Kidney (tissue), 14 donors: ENCODE measurements around the gene SLAMF8. TPM values are rescaled to one million over a fixed set of nuclear protein-coding genes. Genes with fewer than 3 reads are reported as not detected.
A peak's percentile ranks its signal among the peaks of the same experiment; 100 is the strongest.

ENCODE experiments used
- DNase-seq, 5 donors: peaks; one replicate each; pipeline ENCODE4 v3.0.0-alpha.2; 2013 to 2020
- FAIRE-seq: peaks from 2 replicates; lab custom pipeline; 2012; peaks lifted over from hg19 to GRCh38; lab: Jason Lieb, UNC
- H3K27ac ChIP-seq, 2 donors: one replicate each; pipeline ENCODE4 v1.7.0; 2013; ENCODE audit warnings: low read depth in 2 of 2, low read length in 2 of 2, inconsistent platforms in 1 of 2
- H3K27me3 ChIP-seq: one replicate; pipeline ENCODE4 v1.7.1; 2013; ENCODE audit warnings: low read length, inconsistent platforms; ENCODE audit not compliant: control insufficient read depth, insufficient read depth
- H3K36me3 ChIP-seq, 3 donors: one replicate each; pipeline versions ENCODE4 v1.7.0 to v1.7.1; 2013; ENCODE audit warnings: low read length in 3 of 3, control low read depth in 1 of 3, inconsistent platforms in 1 of 3; ENCODE audit not compliant: insufficient read depth in 3 of 3, control insufficient read depth in 2 of 3
- H3K4me1 ChIP-seq, 3 donors: one replicate each; pipeline versions ENCODE4 v1.7.0 to v1.7.1; 2013; ENCODE audit warnings: low read length in 3 of 3, inconsistent platforms in 1 of 3, low read depth in 1 of 3; ENCODE audit not compliant: control insufficient read depth in 2 of 3, insufficient read depth in 2 of 3
- H3K4me3 ChIP-seq, 3 donors: one replicate each; pipeline versions ENCODE4 v1.7.0 to v1.8.1; 2013; ENCODE audit warnings: low read length in 3 of 3, control low read depth in 1 of 3, inconsistent platforms in 1 of 3
- H3K9ac ChIP-seq, 3 donors: one replicate each; pipeline versions ENCODE4 v1.7.0 to v1.7.1; 2013; ENCODE audit warnings: low read length in 3 of 3, control low read depth in 1 of 3, inconsistent platforms in 1 of 3
- H3K9me3 ChIP-seq, 3 donors: one replicate each; pipeline versions ENCODE4 v1.7.0 to v1.7.1; 2013; ENCODE audit warnings: low read length in 3 of 3, control low read depth in 1 of 3, inconsistent platforms in 1 of 3; ENCODE audit not compliant: control insufficient read depth in 2 of 3, insufficient read depth in 1 of 3
- CTCF ChIP-seq: IDR thresholded peaks from 3 replicates; pipeline ENCODE4 v1.5.1; 2012; ENCODE audit warnings: mild to moderate bottlenecking, moderate library complexity, borderline replicate concordance; ENCODE audit not compliant: insufficient read depth; ENCODE audit errors: extremely low read depth
- intact Hi-C: fragments of 100-400 bp; cut with DNase I; formaldehyde crosslinking; loops from one replicate; pipeline ENCODE4 v1.11.1; 2022
- polyA plus RNA-seq: library from polyadenylated mRNA; stranded (reverse); fragments of 350-450 nt; fragmentation: Illumina TruSeq; extraction: RNeasy Lipid Tissue Mini Kit (QIAGEN cat#74804); gene quantifications from one replicate; pipeline ENCODE4 v1.2.3, GENCODE V29; 2014; ENCODE audit warnings: low read depth, low replicate concordance; ENCODE audit not compliant: insufficient read depth
- total RNA-seq: library from RNA; stranded (reverse); fragmentation: NEBNext Ultra II Directional; extraction: Animal tissue kit (Norgen Biotek cat#: 25700); gene quantifications from one replicate; pipeline ENCODE4 v1.2.1, GENCODE V29; 2021
- donor health status: control.
- donor health status: control.
- donor health status: control.
- donor health status: control.
- donor health status: control.
- donor health status: DM: yes; HTN: yes; CAD: no.
- donor health status: Normal renal cell carcinoma (clear cell type).

The SLAMF8 gene
- total and polyA plus RNA-seq, 2 donors from 2014 or later: 1.8 to 12.0 TPM

- no peak overlapping the region for H3K27ac ChIP-seq
- H3K9me3 ChIP-seq: no peaks in the 10 kb centered on the region
- H3K36me3 ChIP-seq: no peaks in the 10 kb centered on the region
- intact Hi-C loops: no loop called here
- FAIRE-seq (no peak), DNase-seq (no peak)
- no peak overlapping the region for H3K9ac ChIP-seq
- peaks cover 0 to 2% (median 2%) of the 10 kb centered on the region in 3 donors for H3K4me1 ChIP-seq
- H3K27me3 ChIP-seq: no peaks in the 10 kb centered on the region
- H3K4me3 ChIP-seq: no peak overlapping the region
- TF ChIP-seq CTCF: no peak
These were observed 12.6 kb downstream of the SLAMF8 start for GRCh38 chr1:159839116-159839849.

- H3K4me1 ChIP-seq: peaks cover 0 to 2% (median 2%) of the 10 kb centered on the region in 3 donors
- no peak for TF ChIP-seq CTCF
- FAIRE-seq: no peak
- intact Hi-C loops: no loop called here
- H3K4me3 ChIP-seq: no peak overlapping the region
- H3K27ac ChIP-seq: no peak overlapping the region
- H3K9me3 ChIP-seq: no peaks in the 10 kb centered on the region
- DNase-seq: peak in 2 of 5 donors; percentile 40 to 72
- no peaks in the 10 kb centered on the region for H3K27me3 ChIP-seq
- H3K9ac ChIP-seq: no peak overlapping the region
- no peaks in the 10 kb centered on the region for H3K36me3 ChIP-seq
These were observed 15.1 kb downstream of the SLAMF8 start for GRCh38 chr1:159841749-159842148.

- no peak overlapping the region for H3K27ac ChIP-seq
- H3K36me3 ChIP-seq: no peaks in the 10 kb centered on the region
- TF ChIP-seq CTCF: no peak
- FAIRE-seq (no peak), DNase-seq (no peak)
- H3K4me3 ChIP-seq: no peak overlapping the region
- H3K9me3 ChIP-seq: no peaks in the 10 kb centered on the region
- H3K4me1 ChIP-seq: peaks cover 0 to 2% (median 2%) of the 10 kb centered on the region in 3 donors
- no peak overlapping the region for H3K9ac ChIP-seq
- intact Hi-C loops: no loop called here
- no peaks in the 10 kb centered on the region for H3K27me3 ChIP-seq
These were observed 16.8 kb downstream of the SLAMF8 start for GRCh38 chr1:159843459-159843858.
